T-helper 1 cell (primary cell): ENCODE results near the gene SUGCT.

Experiments
- DNase-seq, 5 donors: peaks; one replicate each; pipeline ENCODE4 v3.0.0-alpha.2; 2012 to 2020

Gene SUGCT

DNA sequence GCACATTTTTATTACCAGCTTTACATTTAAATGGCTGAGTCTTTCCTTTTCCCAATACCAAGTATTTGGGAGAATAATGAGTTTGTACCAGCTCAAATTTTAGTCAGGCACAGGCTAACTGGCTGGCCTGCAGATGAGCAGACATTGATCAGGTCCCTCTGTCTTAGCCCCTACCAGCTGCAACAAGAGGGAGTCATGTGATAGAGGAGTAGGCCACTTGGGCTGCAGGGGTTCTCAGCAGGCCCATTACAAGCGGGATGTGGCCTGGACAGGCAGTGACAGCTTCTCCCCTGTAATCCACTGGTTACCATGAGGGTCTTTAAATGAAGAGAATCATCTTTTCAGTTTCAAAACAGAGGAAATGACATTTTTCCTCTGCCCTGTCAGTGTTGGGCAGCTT lies 283.6 kb downstream of the SUGCT start:
- no peak for DNase-seq

DNA sequence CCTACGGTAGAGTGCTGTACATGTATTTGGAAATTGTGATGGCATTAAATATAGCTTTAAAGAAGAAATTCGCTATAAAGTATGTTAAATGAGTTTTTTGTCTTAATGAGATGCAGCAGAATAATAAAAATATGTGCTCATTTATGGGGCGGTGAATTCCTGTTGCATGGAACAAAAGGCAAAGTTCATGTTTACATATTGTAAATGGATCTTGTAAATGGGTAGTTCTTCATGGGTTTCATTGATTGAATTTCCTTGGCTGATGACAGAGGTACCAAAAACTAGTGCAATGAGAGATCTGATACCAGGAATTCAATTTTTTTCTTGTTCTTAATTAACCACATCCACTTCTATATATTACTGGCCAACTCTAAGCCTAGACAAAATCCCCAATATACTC lies 284.2 kb downstream of the SUGCT start:
- DNase-seq: no peak

DNA sequence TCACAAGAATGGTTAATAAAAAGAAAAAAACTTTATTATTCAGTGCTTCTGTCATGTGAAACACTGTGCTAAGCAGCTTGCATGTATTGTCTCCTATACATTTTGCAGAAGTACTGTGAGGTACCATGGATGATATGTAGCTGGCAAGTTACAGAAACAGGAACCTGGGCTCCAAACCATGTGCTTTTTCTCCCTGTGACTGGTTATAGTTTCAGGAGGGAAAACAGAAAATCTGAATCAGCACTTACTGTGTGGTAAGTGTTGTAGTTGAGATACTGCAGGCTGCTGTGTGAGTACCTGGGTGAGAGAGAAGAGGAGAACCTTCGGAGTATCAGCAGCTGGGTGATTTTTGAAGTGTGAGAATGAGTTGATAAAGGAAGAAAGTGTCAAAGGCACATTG lies 285.0 kb downstream of the SUGCT start:
- DNase-seq: no peak

DNA sequence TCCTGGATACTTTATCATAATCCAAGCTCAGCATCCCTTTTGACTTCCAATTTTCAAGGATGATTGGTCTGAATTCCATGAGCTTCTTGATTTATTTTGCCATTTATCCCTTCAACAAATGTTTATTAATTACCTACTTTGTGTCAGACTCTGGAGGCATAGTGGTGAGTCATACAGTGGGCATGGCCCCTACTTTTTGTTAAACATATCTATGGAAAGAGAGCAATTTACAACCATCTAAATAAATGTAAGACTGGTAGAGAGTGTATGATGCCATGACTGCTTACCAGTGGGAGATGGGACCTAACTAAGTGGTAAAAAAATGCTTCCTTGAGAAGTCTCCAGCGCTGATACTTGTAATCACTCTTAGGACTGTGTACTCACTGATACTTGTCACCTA lies 286.6 kb downstream of the SUGCT start:
- DNase-seq: no peak

DNA sequence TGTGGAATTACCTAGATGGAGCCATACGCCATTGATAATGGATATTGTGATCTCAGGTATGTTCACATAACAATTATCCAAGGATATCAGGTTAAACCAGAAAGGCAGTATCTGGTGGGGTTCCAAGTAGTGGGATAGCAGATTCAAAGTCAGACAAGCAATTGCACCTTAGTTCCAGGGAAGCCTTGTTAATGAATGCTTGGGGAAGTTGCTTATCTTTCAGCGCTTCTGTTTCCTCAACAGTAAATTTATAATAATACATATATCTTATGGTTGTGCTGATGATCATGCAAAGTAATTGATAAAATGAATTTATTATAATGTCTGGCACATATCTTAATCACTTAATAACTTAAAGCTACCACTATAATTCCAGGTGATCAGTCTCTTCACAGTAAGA lies 290.9 kb downstream of the SUGCT start:
- DNase-seq: no peak

DNA sequence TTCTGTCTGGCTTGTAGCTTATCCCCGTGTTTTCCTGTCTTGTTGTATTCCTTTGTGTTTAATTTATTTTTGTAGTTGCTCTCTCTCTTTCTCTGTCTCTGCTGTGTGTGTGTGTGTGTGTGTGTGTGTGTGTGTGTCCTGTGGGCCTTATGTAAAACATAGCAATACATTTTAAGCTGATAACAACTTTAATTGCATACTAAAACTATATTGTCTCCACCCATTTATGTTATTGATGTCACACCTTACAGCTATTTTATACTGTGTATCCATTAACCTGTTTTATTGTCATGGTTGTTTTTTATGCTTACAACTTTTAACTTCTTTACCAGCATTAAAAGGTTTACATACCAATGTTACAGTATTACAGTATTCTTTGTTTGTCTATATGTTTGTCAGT lies 293.6 kb downstream of the SUGCT start:
- DNase-seq: no peak

DNA sequence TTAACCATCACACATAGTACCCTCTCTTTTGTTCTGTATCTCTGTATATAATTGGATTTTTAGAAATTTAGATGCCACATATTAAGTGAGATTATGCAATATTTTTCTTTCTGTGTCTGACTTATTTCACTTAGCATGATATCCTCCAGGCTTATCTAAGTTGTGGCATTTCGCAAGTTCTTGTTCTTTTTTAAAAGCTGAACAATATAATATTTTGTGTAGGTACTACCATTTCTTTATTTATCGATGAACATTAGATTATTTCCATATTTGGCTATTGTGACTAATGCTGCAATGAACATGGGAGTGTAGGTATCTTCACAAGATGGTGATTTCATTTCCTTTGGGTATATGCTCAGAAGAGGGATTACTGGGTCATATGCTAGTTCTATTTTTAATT lies 295.0 kb downstream of the SUGCT start:
- DNase-seq: no peak

GRCh38 chr7:40432046-40432445 lies 297.2 kb downstream of the SUGCT start:
- DNase-seq: no peak

- no peak for DNase-seq
These were observed 301.9 kb downstream of the SUGCT start for GRCh38 chr7:40436710-40437109.

- DNase-seq: no peak
These were observed 302.7 kb downstream of the SUGCT start for GRCh38 chr7:40437498-40437897.

GRCh38 chr7:40437936-40438634 lies 303.3 kb downstream of the SUGCT start:
- DNase-seq: no peak

GRCh38 chr7:40439686-40440085 lies 304.9 kb downstream of the SUGCT start:
- DNase-seq: no peak

- DNase-seq: no peak
These were observed 312.5 kb downstream of the SUGCT start for GRCh38 chr7:40447345-40447744.

DNA sequence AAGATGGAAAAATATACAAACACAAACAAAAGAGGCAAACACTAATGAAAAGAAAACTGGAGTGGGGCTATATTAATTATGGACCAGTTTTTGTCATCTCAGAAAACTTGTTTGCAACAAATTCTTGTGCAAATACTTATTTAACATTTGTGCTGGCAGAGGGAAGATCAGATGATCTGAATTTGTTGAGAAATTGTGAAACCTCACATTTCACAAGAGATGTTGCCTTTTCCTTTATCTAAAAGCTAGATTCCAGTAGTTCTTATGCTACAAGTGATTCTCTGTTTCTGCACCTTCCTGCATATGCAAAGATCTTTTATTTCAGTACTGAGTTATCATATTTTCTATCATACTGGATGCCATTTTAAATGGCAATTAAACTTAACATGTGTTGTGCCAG lies 320.7 kb downstream of the SUGCT start:
- no peak for DNase-seq

DNA sequence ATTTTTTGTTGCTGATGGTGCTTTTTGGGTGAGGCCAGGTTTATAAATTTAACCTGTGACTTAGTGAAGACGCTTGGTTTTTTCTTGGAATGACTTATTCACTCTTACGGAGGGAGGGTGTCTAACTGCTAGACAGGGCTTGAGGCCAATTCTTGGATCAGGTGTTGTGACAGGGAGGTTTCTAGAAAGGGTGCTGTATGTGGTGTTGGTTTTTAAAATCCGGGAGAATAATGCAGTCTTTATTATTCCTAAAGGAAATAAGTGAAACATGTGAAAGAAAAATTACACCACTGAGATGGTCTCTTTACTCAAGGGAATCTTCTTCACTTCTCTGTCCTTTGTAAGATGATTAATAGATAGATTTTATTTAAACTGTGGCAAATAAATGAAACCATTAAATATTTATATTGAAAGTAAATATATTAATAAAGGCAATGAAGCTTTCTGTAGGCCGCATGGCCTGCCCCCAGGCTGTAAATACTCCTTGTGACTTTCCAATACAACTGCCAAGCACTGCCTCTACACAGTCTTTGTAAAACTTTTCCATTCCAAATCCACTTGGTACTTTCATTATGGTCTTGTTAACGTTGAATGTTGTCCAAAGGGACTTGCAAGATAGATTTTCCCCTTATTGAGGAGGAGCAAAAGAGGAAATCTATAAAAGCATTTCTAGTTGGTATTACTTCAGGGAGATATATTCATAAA lies 323.1 kb downstream of the SUGCT start:
- DNase-seq: no peak

DNA sequence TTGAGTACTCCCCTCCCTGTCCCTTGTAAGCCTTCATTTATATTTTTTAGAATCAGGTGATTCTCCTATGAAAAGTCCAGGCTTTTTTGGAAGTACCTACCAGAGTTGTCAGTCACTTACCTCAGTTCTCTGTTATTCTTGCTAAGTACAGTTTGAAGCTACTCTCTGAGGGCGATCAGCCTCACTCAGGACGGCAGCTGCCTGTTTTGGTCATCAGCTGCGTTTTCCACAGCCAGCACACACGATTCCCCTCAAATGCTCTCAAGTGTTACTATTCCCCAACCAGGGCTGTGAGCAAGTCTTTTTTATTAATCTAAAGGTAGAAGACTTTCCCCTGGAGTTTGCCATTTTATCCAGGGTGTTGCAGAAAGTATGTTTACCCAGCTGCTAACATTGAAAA lies 328.6 kb downstream of the SUGCT start:
- DNase-seq: no peak

DNA sequence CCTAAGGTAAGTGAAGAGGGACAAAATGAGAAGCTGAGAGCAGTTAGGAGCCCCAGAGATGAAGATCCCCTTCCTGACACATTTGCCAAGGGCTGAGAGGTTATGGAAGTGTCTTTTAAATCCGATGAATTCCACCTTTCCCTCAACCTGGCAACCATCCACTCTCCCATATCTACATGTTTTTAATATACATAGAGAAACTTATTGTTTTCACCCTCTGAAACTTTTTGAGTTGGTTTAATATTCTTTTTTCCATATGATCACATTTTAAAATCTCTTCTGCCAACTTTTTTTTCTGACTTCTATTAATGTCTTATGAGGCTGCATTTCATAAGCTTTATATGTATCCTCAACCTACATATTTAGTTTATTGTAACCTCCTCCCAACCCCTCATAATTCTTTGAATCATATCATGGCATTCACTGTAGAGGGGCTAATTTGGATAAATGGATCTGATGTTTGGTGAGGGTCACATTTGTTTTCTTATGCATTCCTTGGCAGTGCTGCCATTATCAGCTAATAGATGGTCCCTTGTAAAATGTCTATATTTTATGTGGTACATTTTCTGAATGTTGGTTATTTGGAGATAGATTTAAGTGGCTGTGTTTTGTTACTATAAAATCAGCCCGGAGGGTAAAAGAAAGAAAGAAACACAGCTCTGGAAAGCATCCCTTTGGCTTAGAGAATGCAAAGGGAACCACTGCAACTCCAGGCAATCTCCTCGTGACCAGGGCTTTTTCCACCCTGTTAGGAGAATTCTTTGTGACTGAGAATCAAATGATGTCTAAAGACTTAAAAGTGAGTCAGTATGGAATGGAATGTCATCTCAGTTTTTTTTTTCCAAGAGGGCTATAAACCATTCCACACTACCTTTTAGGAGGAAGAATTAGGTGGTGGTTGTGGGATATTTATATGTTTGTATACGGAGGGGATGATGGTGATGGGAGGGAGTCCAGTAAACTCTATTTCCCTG lies 334.4 kb downstream of the SUGCT start:
- no peak for DNase-seq

GRCh38 chr7:40470091-40470592 lies 335.3 kb downstream of the SUGCT start:
- no peak for DNase-seq

DNA sequence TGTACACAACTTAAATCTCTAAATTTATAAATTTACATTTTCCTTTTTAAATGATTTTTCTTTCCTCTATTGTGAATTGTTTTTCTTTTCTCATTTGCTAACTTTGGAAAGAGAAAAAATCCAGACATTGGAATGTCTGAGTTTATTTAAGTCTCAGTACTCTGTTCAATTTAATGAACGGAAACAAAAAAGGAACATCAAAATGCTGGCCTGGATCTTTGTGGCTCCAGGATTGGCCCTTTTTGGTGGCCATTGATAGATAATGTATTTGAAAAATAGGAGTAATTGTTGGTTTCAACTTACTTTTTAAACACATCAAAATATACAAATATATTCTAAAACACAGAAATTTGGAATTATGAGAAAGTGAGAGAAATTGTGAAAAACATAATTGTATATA lies 336.0 kb downstream of the SUGCT start:
- no peak for DNase-seq

DNA sequence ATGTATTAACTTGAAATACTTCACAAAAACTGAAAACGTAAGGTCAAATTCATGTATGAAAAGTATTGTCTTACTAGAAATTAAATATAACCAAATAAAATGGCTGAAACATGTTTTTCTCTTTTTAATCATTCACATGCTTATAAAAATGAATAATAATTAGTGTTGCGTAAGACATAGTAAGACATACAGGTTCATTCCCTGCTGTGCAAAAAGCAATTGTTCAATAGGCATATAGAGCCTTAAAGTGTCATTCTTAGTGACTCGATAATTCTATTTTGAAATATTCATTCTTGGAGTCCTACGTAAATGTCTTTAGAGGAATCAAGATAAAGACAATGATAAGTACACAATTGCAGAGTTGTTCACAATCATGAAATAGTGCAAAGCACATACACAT lies 337.1 kb downstream of the SUGCT start:
- DNase-seq: no peak

DNA sequence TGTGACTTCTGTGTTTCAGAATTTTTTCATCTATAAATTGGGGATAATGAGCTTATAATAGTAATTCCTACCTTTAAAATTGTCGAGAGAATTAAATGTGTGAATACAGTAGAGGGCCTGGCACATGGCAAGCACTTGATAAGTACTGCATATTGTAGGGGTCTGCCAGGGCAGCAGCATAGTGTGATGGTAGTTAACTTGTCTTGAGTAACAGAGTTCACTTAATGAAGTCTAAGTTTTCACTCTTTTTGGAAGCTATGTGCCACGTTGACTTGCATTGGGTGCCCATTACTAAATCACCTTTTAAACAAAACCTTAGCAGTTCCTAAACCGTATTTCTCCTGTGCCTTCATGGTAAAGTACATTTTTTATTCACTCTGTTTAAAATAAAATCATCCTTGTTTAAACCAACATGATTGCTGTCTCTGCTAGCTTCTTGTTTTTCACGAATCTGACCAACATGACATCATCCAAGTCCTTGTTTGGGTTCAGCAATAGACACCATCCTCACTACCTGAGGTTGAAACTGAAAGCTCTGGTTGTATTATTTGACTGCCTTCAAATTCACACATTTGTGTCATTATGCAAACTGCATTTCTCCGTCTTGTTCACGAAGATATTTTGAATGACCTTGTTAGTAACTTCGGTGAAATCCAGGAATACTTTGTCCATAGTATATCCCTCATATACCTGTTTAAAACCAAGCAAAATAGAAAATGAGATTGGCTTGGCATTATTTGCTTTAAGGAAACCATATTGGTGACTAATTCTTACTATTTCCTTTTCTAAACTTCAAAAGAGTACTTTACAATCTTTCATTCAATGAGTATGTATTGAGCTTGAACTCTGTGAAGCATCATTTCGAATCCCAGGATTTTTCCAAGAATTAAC lies 340.2 kb downstream of the SUGCT start:
- DNase-seq: peak in 1 of 5 donors; percentile 9

- DNase-seq: no peak
These were observed 340.8 kb downstream of the SUGCT start for GRCh38 chr7:40475681-40475982.
